ENCODE results near the gene CHRNA7. TPM values are rescaled to one million over a fixed set of nuclear protein-coding genes. Genes with fewer than 3 reads are reported as not detected.

The CHRNA7 gene
- total RNA-seq (3.8 TPM), polyA plus RNA-seq (2.0 TPM)

GRCh38 chr15:32029862-32030781 lies at the start of gene CHRNA7:
CHRNA7 (plus strand) TSS chr15:32030515; CDS start chr15:32030595, 80 bp downstream.
- Histone ChIP-seq H3K36me3 (ENCODE audit: insufficient read depth) (no peaks in the 10 kb centered on the region), H3K27ac (ENCODE audit: low read depth) (no peak within 1 kb of the TSS), H3K4me1 (ENCODE audit: insufficient read depth) (no peaks in the 10 kb centered on the region), H3K4me3 (ENCODE audit: low read depth, low read length) (peak within 1 kb of the TSS; percentile 57)
- WGBS, result under 1% methylated on average over 92 of the region's 92 CpGs
- no peak for DNase-seq (ENCODE audit: extremely low spot score)

GRCh38 chr15:31985607-31986006 lies 44.7 kb upstream of the CHRNA7 start:
- Histone ChIP-seq H3K36me3 (ENCODE audit: insufficient read depth) (no peaks in the 10 kb centered on the region), H3K4me1 (ENCODE audit: insufficient read depth) (no peaks in the 10 kb centered on the region), H3K27ac (ENCODE audit: low read depth) (no peak overlapping the region), H3K4me3 (ENCODE audit: low read depth, low read length) (no peak overlapping the region)
- no peak for DNase-seq (ENCODE audit: extremely low spot score)
- WGBS, result 27% methylated on average over 4 of the region's 4 CpGs

GRCh38 chr15:31993062-31993461 lies 37.3 kb upstream of the CHRNA7 start:
- no peak for DNase-seq (ENCODE audit: extremely low spot score)
- WGBS, result 75% methylated on average over 4 of the region's 4 CpGs
- H3K27ac ChIP-seq (ENCODE audit: low read depth), result no peak overlapping the region
- no peaks in the 10 kb centered on the region for H3K4me1 ChIP-seq (ENCODE audit: insufficient read depth)
- no peak overlapping the region for H3K4me3 ChIP-seq (ENCODE audit: low read depth, low read length)
- H3K36me3 ChIP-seq (ENCODE audit: insufficient read depth), result no peaks in the 10 kb centered on the region

GRCh38 chr15:31997711-31998110 lies 32.6 kb upstream of the CHRNA7 start:
- Histone ChIP-seq H3K4me1 (ENCODE audit: insufficient read depth) (no peaks in the 10 kb centered on the region), H3K36me3 (ENCODE audit: insufficient read depth) (no peaks in the 10 kb centered on the region), H3K27ac (ENCODE audit: low read depth) (no peak overlapping the region), H3K4me3 (ENCODE audit: low read depth, low read length) (no peak overlapping the region)
- no peak for DNase-seq (ENCODE audit: extremely low spot score)

- no peak overlapping the region for H3K27ac ChIP-seq (ENCODE audit: low read depth)
- no peaks in the 10 kb centered on the region for H3K4me1 ChIP-seq (ENCODE audit: insufficient read depth)
- WGBS, result 90% methylated on average over 2 of the region's 2 CpGs
- H3K36me3 ChIP-seq (ENCODE audit: insufficient read depth), result no peaks in the 10 kb centered on the region
- no peak overlapping the region for H3K4me3 ChIP-seq (ENCODE audit: low read depth, low read length)
- no peak for DNase-seq (ENCODE audit: extremely low spot score)
Measured at GRCh38 chr15:32003558-32003957, 26.8 kb upstream of the CHRNA7 start.

- no peaks in the 10 kb centered on the region for H3K4me1 ChIP-seq (ENCODE audit: insufficient read depth)
- no peak overlapping the region for H3K27ac ChIP-seq (ENCODE audit: low read depth)
- no peak overlapping the region for H3K4me3 ChIP-seq (ENCODE audit: low read depth, low read length)
- WGBS, result 68% methylated on average over 2 of the region's 2 CpGs
- DNase-seq (ENCODE audit: extremely low spot score), result no peak
- H3K36me3 ChIP-seq (ENCODE audit: insufficient read depth), result no peaks in the 10 kb centered on the region
Measured at GRCh38 chr15:32004249-32004648, 26.1 kb upstream of the CHRNA7 start.

- H3K36me3 ChIP-seq (ENCODE audit: insufficient read depth), result no peaks in the 10 kb centered on the region
- DNase-seq (ENCODE audit: extremely low spot score), result no peak
- H3K27ac ChIP-seq (ENCODE audit: low read depth), result no peak overlapping the region
- H3K4me1 ChIP-seq (ENCODE audit: insufficient read depth), result no peaks in the 10 kb centered on the region
- WGBS, result 84% methylated on average over 6 of the region's 6 CpGs
- H3K4me3 ChIP-seq (ENCODE audit: low read depth, low read length), result no peak overlapping the region
Measured at GRCh38 chr15:32007355-32007960, 22.9 kb upstream of the CHRNA7 start.

GRCh38 chr15:32014953-32015352 lies 15.4 kb upstream of the CHRNA7 start:
- WGBS, result 85% methylated on average over 1 of the region's 1 CpG
- DNase-seq (ENCODE audit: extremely low spot score), result no peak
- no peak overlapping the region for H3K4me3 ChIP-seq (ENCODE audit: low read depth, low read length)
- H3K4me1 ChIP-seq (ENCODE audit: insufficient read depth), result no peaks in the 10 kb centered on the region
- no peak overlapping the region for H3K27ac ChIP-seq (ENCODE audit: low read depth)
- H3K36me3 ChIP-seq (ENCODE audit: insufficient read depth), result no peaks in the 10 kb centered on the region

- WGBS, result 85% methylated on average over 2 of the region's 2 CpGs
- no peak overlapping the region for H3K27ac ChIP-seq (ENCODE audit: low read depth)
- H3K36me3 ChIP-seq (ENCODE audit: insufficient read depth), result no peaks in the 10 kb centered on the region
- no peak for DNase-seq (ENCODE audit: extremely low spot score)
- no peaks in the 10 kb centered on the region for H3K4me1 ChIP-seq (ENCODE audit: insufficient read depth)
- H3K4me3 ChIP-seq (ENCODE audit: low read depth, low read length), result no peak overlapping the region
Measured at GRCh38 chr15:32020156-32020555, 10.2 kb upstream of the CHRNA7 start.

GRCh38 chr15:32028921-32029320 lies 1.4 kb upstream of the CHRNA7 start:
- DNase-seq (ENCODE audit: extremely low spot score), result no peak
- Histone ChIP-seq H3K4me3 (ENCODE audit: low read depth, low read length) (no peak overlapping the region), H3K27ac (ENCODE audit: low read depth) (no peak overlapping the region), H3K4me1 (ENCODE audit: insufficient read depth) (no peaks in the 10 kb centered on the region), H3K36me3 (ENCODE audit: insufficient read depth) (no peaks in the 10 kb centered on the region)
- 6% methylated on average over 5 of the region's 5 CpGs for WGBS

GRCh38 chr15:32029409-32029861 lies 880 bp upstream of the CHRNA7 start:
- H3K36me3 ChIP-seq (ENCODE audit: insufficient read depth), result no peaks in the 10 kb centered on the region
- no peak for DNase-seq (ENCODE audit: extremely low spot score)
- peak overlapping the region; percentile 57 for H3K4me3 ChIP-seq (ENCODE audit: low read depth, low read length)
- no peaks in the 10 kb centered on the region for H3K4me1 ChIP-seq (ENCODE audit: insufficient read depth)
- no peak overlapping the region for H3K27ac ChIP-seq (ENCODE audit: low read depth)
- WGBS, result under 1% methylated on average over 16 of the region's 16 CpGs

GRCh38 chr15:32030795-32031194 lies 480 bp downstream of the CHRNA7 start:
- Histone ChIP-seq H3K27ac (ENCODE audit: low read depth) (no peak overlapping the region), H3K4me3 (ENCODE audit: low read depth, low read length) (peak overlapping the region; percentile 57), H3K4me1 (ENCODE audit: insufficient read depth) (no peaks in the 10 kb centered on the region), H3K36me3 (ENCODE audit: insufficient read depth) (no peaks in the 10 kb centered on the region)
- DNase-seq (ENCODE audit: extremely low spot score), result no peak
- 3% methylated on average over 21 of the region's 21 CpGs for WGBS

GRCh38 chr15:32033186-32033890 lies 3.0 kb downstream of the CHRNA7 start:
- no peaks in the 10 kb centered on the region for H3K4me1 ChIP-seq (ENCODE audit: insufficient read depth)
- no peak overlapping the region for H3K27ac ChIP-seq (ENCODE audit: low read depth)
- no peaks in the 10 kb centered on the region for H3K36me3 ChIP-seq (ENCODE audit: insufficient read depth)
- no peak overlapping the region for H3K4me3 ChIP-seq (ENCODE audit: low read depth, low read length)
- WGBS, result 36% methylated on average over 5 of the region's 5 CpGs
- no peak for DNase-seq (ENCODE audit: extremely low spot score)

GRCh38 chr15:32034106-32034505 lies 3.8 kb downstream of the CHRNA7 start:
- no peak overlapping the region for H3K27ac ChIP-seq (ENCODE audit: low read depth)
- no peak overlapping the region for H3K4me3 ChIP-seq (ENCODE audit: low read depth, low read length)
- H3K36me3 ChIP-seq (ENCODE audit: insufficient read depth), result no peaks in the 10 kb centered on the region
- no peaks in the 10 kb centered on the region for H3K4me1 ChIP-seq (ENCODE audit: insufficient read depth)
- DNase-seq (ENCODE audit: extremely low spot score), result no peak

Data from urinary bladder (tissue), 4 donors.